HG03432 (cell line): ENCODE results near the gene METTL27.
"Not testable (repeated sequence)": the region's sequence is repeated elsewhere in the genome, so short reads cannot be mapped to it uniquely, and the experiment has no call there.

Source experiments
- ATAC-seq: cut with Tn5 transposase; IDR thresholded peaks from one replicate; pipeline ENCODE4 v1.9.1; 2021; ENCODE audit warnings: mild to moderate bottlenecking, moderate library complexity; ENCODE audit not compliant: unreplicated experiment

The METTL27 gene

GRCh38 chr7:73842067-73842976 is at the start of gene METTL27:
TSS of gene METTL27 (minus strand) at chr7:73842516. CDS start at chr7:73842140, 376 bp downstream.
- ATAC-seq: peak; percentile 97

DNA sequence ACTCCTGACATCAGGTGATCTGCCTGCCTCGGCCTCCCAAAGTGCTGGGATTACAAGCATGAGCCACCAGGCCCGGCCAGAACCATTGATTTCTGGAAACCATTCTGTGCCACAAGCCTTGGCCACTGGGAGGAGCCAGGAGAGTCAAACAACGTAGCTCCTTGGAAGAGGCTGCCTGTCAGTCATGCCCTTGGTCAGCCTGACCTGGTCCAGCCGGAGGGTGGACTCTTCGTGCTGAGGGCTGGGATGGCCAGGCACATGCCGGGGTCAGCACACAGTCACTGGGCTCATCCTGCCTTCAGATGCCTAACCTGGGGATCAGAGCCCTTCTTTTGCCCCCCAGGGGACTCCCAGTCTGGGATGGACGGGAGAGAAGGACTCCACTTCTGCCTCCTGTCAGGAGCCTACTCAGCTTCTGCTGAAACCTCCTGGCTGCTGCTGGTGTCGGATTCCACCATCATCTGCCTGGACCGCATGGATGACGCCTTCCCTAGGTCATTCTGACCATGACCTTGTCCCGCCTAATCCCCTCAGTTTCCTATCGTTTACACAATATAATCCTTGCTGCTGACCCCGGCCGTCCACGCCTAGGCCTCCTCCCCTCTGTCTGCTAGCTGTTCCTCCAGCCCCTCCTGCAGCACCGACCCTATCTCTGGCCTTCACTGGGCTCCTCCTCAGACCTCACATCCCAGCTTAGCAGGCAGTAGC is 49.0 kb upstream of the METTL27 start:
- ATAC-seq: no peak

DNA sequence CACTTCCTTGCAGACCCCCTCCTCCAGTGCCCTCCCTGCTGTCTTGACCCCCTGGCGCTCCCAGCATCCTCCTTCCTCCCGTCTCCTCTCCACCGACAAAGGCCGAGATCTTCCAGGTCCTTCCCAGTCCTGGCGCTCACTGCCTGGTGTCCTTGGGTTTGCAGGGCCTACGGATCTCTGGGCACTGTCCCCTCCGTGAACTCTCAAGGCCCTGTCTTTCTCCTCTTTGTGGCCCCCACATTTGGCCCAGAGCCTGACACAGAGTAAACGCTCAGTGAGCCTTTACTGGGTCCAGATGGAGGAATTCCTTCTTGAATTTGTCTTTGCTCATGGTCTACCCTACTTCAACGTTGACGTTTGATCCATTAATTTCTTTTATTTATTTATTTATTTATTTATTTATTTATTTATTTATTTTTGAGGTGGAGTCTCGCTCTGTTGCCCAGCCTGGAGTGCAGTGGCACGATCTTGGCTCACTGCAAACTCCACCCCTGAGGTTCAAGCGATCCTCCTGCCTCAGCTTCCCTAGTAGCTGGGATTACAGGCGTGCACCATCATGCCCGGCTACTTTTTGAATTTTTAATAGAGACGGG is 48.3 kb upstream of the METTL27 start:
- no peak for ATAC-seq

DNA sequence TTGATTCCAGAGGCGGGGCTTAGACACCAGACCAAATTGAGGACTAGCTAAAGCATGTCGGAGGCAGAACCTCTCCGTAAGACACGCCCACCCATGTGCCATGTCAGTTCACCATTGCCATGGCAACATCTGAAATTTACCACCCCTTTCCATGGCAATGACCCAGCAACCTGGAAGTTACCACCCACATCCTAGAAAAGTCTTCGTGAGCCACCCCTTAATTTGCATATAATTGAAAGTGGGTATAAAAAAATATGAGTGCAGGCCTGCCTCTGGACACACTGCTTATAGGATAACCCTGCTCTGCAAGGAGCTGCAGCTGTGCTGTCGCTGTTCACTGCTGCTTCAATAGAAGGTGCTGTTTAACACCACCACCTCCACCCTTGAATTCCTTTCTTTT is 46.6 kb upstream of the METTL27 start:
- ATAC-seq: no peak

DNA sequence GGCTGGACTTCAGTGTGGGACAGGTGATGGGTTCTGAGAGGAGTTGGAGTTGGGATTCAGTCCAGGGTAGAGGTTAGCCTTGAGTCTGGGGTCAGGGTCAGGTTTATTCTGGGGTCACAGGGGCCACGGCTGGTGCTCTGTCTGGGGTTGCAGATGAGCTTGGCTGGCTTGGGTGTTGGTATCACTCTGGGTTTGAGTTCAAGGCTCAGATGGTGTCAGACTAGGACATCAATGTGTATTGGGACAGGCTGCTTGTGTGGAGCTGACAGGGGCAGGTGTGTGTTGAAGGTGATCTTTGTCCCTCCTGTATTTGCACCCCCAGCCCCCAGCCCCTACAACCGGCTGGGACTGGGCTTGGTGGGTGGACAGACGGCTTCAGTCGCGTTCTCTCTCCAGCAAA is 45.4 kb upstream of the METTL27 start:
- no peak for ATAC-seq

DNA sequence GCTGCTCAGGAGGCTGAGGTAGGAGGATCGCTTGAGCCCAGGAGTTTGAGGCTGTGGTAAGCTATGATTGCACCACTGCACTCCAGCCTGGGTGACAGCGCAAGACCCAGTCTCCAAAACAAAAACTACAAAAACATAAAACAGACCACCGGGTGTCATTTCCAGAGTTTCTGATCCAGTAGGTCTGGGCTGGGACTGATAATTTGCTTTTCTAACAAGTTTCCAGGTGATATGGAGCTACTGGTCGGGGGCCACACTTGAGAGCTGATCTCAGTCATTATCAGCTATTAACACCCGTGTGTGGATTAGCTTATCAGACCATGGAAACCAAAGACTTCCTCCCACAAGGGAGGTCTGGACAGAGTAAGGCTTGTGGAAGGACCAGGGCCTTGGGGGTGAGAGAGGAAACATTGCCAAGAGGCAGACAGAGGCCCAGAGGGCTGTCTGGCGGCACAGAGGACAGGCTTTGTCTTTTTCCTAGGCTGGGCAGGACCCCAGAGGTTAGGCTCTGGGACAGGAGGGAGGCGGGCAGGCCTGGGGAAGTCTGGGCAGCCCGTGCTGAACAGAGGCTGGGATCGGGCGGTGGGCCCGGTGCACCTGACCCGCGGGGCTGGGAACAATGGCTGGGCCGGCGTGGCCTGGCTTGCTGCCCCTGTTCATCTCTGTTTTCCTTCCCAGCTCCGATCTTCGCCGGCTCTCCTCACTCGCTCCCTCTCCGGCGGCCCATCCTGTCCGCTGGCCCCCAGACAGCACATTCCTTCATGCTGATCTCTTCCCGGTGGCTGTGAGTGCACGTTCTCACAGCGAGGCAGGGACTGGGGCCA is 43.9 kb upstream of the METTL27 start:
- ATAC-seq: no peak

DNA sequence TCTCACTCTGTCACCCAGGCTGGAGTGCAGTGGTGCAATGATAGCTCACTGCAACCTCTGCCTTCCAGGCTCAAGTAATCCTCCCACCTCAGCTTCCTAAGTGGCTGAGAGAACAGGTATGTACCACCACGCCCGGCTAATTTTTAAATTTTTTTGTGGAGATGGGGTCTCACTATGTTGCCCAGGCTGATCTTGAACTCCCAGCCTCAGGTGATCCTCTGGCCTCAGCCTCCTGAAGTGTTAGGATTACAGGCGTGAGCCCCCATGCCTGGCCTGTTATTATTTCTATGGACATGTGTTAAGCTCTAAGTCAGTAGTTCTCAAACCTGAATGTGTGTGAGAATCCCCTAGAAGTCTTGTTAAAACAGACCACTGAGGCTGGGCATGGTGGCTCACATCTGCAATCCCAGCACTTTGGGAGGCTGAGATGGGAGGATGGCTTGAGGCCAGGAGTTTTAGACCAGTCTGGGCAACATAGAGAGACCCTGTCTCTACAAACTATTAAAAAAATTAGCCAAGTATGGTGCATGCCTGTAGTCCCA is 43.2 kb upstream of the METTL27 start:
- ATAC-seq: no peak

DNA sequence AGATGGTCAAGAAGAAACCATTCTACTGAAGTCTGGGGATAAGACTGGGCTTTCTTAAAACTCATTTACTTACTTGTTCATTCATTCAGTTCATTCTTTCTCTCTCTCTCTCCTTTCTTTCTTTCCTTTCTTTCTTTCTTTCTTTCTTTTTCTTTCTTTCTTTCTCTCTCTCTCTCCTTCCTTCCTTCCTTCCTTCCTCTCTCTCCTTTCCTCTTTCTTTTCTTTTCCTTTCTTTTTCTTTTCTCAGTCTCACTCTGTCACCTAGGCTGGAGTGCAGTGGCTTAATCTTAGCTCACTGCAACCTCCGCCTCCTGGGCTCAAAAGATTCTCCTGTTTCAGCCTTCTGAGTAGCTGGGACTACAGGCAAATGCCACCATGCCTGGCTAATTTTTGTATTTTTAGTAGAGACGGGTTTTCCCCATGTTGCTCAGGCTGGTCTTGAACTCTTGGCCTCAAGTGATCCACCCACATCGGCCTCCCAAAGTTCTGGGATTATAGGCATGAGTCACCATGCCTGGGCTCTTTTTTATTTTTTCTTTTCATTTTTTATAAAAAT is 42.6 kb upstream of the METTL27 start:
- not testable (repeated sequence) for ATAC-seq

GRCh38 chr7:73882047-73882402 is 39.7 kb upstream of the METTL27 start:
- ATAC-seq: no peak

DNA sequence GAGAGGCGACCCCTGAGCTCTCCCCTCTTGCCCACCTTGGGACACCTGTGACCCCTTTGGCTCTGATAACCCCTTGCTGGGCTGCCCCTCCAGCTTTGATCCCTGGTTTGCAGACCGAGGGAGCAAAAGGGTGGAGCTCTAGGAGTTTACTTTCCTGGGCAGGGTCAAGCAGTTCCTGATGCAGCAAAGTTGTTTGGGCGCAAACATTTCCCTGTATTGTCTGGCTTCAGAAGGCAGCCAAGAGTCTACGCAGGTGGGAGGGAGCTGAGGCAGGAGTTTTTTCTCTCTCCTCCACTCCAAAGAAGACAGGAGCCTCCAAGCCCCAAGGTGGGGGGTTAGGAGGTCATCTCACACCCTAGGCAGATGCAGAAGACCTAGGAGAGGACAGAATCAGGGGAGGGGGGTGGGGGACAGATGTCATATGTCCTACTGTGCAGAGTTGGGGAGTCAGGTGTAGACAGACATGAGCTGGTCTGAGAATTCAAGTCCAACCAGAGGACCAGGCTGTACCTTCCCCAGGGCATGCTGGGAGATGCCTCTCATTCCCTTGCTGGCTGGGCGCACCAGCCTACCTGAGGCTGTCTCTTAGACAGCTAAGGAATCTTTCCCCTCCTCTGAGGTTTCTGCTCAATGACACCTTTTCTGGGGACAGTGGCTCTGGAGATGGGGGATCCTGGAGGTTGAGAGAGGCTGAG is 39.2 kb upstream of the METTL27 start:
- no peak for ATAC-seq

- no peak for ATAC-seq
Measured at GRCh38 chr7:73880755-73881328, 38.5 kb upstream of the METTL27 start.

- ATAC-seq: no peak
Measured at GRCh38 chr7:73879977-73880681, 37.8 kb upstream of the METTL27 start.

- ATAC-seq: no peak
Measured at GRCh38 chr7:73876973-73877372, 34.7 kb upstream of the METTL27 start.

- no peak for ATAC-seq
Measured at GRCh38 chr7:73876361-73876760, 34.0 kb upstream of the METTL27 start.

GRCh38 chr7:73872056-73872908 is 30.0 kb upstream of the METTL27 start:
- no peak for ATAC-seq

DNA sequence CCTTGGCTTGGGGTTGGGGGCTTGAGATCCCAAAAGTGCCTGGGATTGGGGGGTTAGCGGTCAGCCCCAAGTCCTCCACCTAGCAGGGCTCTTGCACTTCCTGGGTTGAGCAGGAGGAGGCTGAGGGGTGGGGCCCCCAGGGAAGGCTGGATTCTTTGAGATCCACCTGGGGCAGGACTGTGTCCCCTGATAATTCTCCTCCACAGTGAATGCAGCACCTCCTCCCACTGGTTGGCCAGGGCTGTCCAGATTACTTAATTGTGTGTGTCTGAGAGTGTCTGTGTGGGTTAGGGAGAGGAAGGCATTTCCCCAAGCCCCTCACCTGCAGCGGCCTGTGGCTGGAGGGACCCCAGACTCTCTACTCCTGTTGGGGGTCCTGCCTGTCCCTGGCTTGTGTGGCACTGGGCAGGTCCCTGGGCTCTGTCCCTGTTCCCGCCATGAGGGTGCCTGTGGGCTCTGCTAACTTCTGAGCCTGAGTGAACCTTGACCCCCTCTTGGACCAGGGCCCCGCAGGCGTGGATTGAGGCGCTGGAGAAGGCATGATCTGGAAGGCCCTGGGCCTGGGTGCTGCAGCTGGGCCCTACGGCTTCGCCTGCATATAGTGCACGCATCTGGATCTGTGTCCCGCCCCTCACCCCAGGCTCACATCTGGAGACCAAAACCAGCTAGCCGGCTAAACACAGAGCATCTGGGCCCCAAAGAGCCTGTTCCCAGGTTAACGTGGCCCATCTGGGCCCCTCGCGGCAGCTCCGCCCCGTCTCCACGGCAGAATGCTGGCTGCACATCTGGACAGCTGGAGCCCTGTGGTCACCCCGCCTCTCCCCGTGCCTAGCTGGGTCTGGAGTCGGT is 29.1 kb upstream of the METTL27 start:
- ATAC-seq: no peak

DNA sequence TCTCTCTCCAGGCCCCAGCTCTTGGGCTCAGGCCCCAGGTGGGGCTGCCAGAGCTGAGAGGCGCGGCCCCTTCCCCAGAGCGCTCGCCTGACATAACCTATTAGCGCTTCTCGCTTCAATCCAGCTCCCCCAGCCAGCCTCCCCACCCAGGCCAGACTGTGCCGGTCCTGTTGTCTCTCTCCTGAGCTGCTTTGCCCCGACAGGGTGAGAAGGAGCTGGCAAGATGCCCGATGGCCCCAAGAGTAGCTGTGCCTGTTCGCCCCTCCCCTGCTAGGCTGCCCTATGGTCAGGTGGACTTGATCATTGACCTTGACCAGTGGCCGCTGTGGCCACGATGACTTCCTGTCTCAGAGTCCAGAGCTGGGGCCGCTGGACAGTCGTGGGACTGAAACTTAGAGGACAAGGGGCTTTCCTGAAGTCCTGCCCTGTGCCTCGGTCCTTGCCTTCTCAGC is 27.8 kb upstream of the METTL27 start:
- ATAC-seq: no peak
